ENCODE measurements around the gene AP2M1. TPM values are rescaled to one million over a fixed set of nuclear protein-coding genes. Genes with fewer than 3 reads are reported as not detected.
A peak's percentile ranks its signal among the peaks of the same experiment; 100 is the strongest.

AP2M1 gene
- total RNA-seq, 1 donor from 2014 or later, result 398 TPM

- Mint-ChIP-seq H3K4me3 (ENCODE audit: unreplicated experiment) (no peak overlapping the region), H3K4me1 (ENCODE audit: unreplicated experiment) (peaks cover 41% of the 10 kb centered on the region), H3K9me3 (ENCODE audit: unreplicated experiment) (no peaks in the 10 kb centered on the region), H3K36me3 (ENCODE audit: unreplicated experiment) (peaks cover 30% of the 10 kb centered on the region), H3K27me3 (ENCODE audit: unreplicated experiment) (no peaks in the 10 kb centered on the region), H3K27ac (ENCODE audit: unreplicated experiment) (no peak overlapping the region)
- no peak for DNase-seq (ENCODE audit: extremely low spot score, unreplicated experiment)
- TF ChIP-seq CTCF (IDR thresholded peaks at IDR 0.05), result no peak
These were observed 9.9 kb upstream of the AP2M1 start for GRCh38 chr3:184164648-184165330.

- Mint-ChIP-seq H3K27me3 (ENCODE audit: unreplicated experiment) (no peaks in the 10 kb centered on the region), H3K4me3 (ENCODE audit: unreplicated experiment) (no peak overlapping the region), H3K27ac (ENCODE audit: unreplicated experiment) (no peak overlapping the region), H3K9me3 (ENCODE audit: unreplicated experiment) (no peaks in the 10 kb centered on the region), H3K36me3 (ENCODE audit: unreplicated experiment) (peaks cover 30% of the 10 kb centered on the region), H3K4me1 (ENCODE audit: unreplicated experiment) (peaks cover 35% of the 10 kb centered on the region)
- no peak for TF ChIP-seq CTCF (IDR thresholded peaks at IDR 0.05)
- no peak for DNase-seq (ENCODE audit: extremely low spot score, unreplicated experiment)
These were observed 9.1 kb upstream of the AP2M1 start for GRCh38 chr3:184165543-184165942.

GRCh38 chr3:184166671-184167070 is 8.0 kb upstream of the AP2M1 start:
- TF ChIP-seq CTCF (IDR thresholded peaks at IDR 0.05), result no peak
- Mint-ChIP-seq H3K4me3 (ENCODE audit: unreplicated experiment) (no peak overlapping the region), H3K27ac (ENCODE audit: unreplicated experiment) (no peak overlapping the region), H3K27me3 (ENCODE audit: unreplicated experiment) (no peaks in the 10 kb centered on the region), H3K36me3 (ENCODE audit: unreplicated experiment) (peaks cover 39% of the 10 kb centered on the region), H3K9me3 (ENCODE audit: unreplicated experiment) (no peaks in the 10 kb centered on the region), H3K4me1 (ENCODE audit: unreplicated experiment) (peaks cover 36% of the 10 kb centered on the region)
- DNase-seq (ENCODE audit: extremely low spot score, unreplicated experiment), result no peak

- Mint-ChIP-seq H3K9me3 (ENCODE audit: unreplicated experiment) (no peaks in the 10 kb centered on the region), H3K4me1 (ENCODE audit: unreplicated experiment) (peaks cover 44% of the 10 kb centered on the region), H3K27ac (ENCODE audit: unreplicated experiment) (peak overlapping the region; percentile 77), H3K36me3 (ENCODE audit: unreplicated experiment) (peaks cover 42% of the 10 kb centered on the region), H3K27me3 (ENCODE audit: unreplicated experiment) (no peaks in the 10 kb centered on the region), H3K4me3 (ENCODE audit: unreplicated experiment) (no peak overlapping the region)
- no peak for TF ChIP-seq CTCF (IDR thresholded peaks at IDR 0.05)
- no peak for DNase-seq (ENCODE audit: extremely low spot score, unreplicated experiment)
These were observed 6.9 kb upstream of the AP2M1 start for GRCh38 chr3:184167786-184168185.

- no peak for TF ChIP-seq CTCF (IDR thresholded peaks at IDR 0.05)
- DNase-seq (ENCODE audit: extremely low spot score, unreplicated experiment), result no peak
- peak overlapping the region; percentile 77 for H3K27ac Mint-ChIP-seq (ENCODE audit: unreplicated experiment)
These were observed 6.1 kb upstream of the AP2M1 start for GRCh38 chr3:184168363-184169120.

More at GRCh38 chr3:184168363-184169120, 6.1 kb upstream of the AP2M1 start:
- Mint-ChIP-seq H3K27me3 (ENCODE audit: unreplicated experiment) (no peaks in the 10 kb centered on the region), H3K4me3 (ENCODE audit: unreplicated experiment) (no peak overlapping the region), H3K36me3 (ENCODE audit: unreplicated experiment) (peaks cover 41% of the 10 kb centered on the region), H3K9me3 (ENCODE audit: unreplicated experiment) (no peaks in the 10 kb centered on the region), H3K4me1 (ENCODE audit: unreplicated experiment) (peaks cover 48% of the 10 kb centered on the region)

Data from osteocyte (in vitro differentiated cells).